Karpas-422 (cell line): ENCODE data around the gene RSPO4. TPM values are rescaled to one million over a fixed set of nuclear protein-coding genes. Genes with fewer than 3 reads are reported as not detected.

Experiments
- DNase-seq: peaks from one replicate; pipeline ENCODE4 v3.0.0-alpha.2; 2015
- H2AFZ ChIP-seq: fragments of 200-600 bp; sonication (generic); 2 replicates; pipeline ENCODE4 v1.6.1; 2014; ENCODE audit warnings: antibody characterized with exemption, low read length, mixed read lengths
- H3K27ac ChIP-seq: fragments of 200-600 bp; sonication (generic); 2 replicates; pipeline ENCODE4 v1.5.1; 2014; ENCODE audit warnings: mild to moderate bottlenecking, low read length, moderate library complexity
- H3K27me3 ChIP-seq: fragments of 200-600 bp; sonication (generic); 2 replicates; pipeline ENCODE4 v1.6.1; 2014; ENCODE audit warnings: low read length, mixed read lengths
- H3K36me3 ChIP-seq: fragments of 200-600 bp; sonication (generic); 2 replicates; pipeline ENCODE4 v1.6.1; 2014; ENCODE audit warnings: low read length, mixed read lengths; ENCODE audit not compliant: insufficient read depth
- H3K4me1 ChIP-seq: fragments of 200-600 bp; sonication (generic); 2 replicates; pipeline ENCODE4 v1.6.1; 2014; ENCODE audit warnings: mild to moderate bottlenecking, low read length, mixed read lengths
- H3K4me2 ChIP-seq: fragments of 200-600 bp; sonication (generic); 2 replicates; pipeline ENCODE4 v1.6.1; 2014; ENCODE audit warnings: low read length, low read depth, mild to moderate bottlenecking; ENCODE audit not compliant: poor library complexity, severe bottlenecking
- H3K4me3 ChIP-seq: fragments of 200-600 bp; sonication (generic); 2 replicates; pipeline ENCODE4 v1.5.1; 2014; ENCODE audit warnings: mild to moderate bottlenecking, antibody characterized with exemption, low read length, mixed read lengths
- H3K79me2 ChIP-seq: fragments of 200-600 bp; sonication (generic); 2 replicates; pipeline ENCODE4 v1.6.1; 2014; ENCODE audit warnings: mild to moderate bottlenecking, low read length, mixed read lengths
- H3K9ac ChIP-seq: fragments of 200-600 bp; sonication (generic); 2 replicates; pipeline ENCODE4 v1.6.0; 2014; ENCODE audit warnings: low read length
- H3K9me2 ChIP-seq: fragments of 200-600 bp; sonication (generic), shearing (Covaris generic); replicated peaks from 2 replicates; pipeline ENCODE4 v1.6.0; 2014; ENCODE audit warnings: mild to moderate bottlenecking, low read length, moderate library complexity; ENCODE audit not compliant: insufficient read depth
- H3K9me3 ChIP-seq: fragments of 300-700, 200-600 bp; sonication (generic); 2 replicates; pipeline ENCODE4 v1.6.1; 2014; ENCODE audit warnings: low read length, mixed read lengths
- H4K20me1 ChIP-seq: fragments of 200-600 bp; sonication (generic); 2 replicates; pipeline ENCODE4 v1.6.1; 2014; ENCODE audit warnings: mild to moderate bottlenecking, antibody characterized with exemption, low read length, low read depth; ENCODE audit not compliant: insufficient read depth
- total RNA-seq: library from RNA; depleted of rRNA; stranded (reverse); fragments of >200 nt; shearing (Covaris generic); gene quantifications from 2 replicates; pipeline ENCODE4 v1.2.3, GENCODE V29; 2014; ENCODE audit warnings: low replicate concordance

The RSPO4 gene
- total RNA-seq, 1 experiment from 2014 or later: not detected

DNA sequence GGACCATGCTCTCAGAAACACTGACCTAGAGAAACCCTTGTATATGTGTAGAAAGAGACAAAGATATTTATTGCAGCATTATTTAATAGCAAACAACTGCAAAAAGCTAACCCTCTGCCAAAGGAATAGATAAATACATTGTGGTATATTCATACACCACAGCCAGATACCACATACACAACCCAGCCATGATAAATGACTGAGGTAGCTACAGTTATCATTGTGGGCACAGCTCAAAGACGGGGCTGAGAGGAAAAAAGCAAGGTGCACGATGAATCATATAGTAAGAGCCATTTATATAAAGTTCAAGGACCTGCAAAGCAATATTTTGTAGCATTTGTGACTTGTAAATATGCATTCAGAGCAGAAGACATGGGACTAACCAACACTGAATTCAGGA, 30.8 kb downstream of the RSPO4 start:
- Histone ChIP-seq H3K9me3 (no peaks in the 10 kb centered on the region), H3K36me3 (no peaks in the 10 kb centered on the region), H3K4me1 (no peaks in the 10 kb centered on the region; the same call in 1 of the 2 replicates), H4K20me1 (no peaks in the 10 kb centered on the region), H3K4me2 (no peak overlapping the region), H3K27ac (no peak overlapping the region), H2AFZ (no peak overlapping the region), H3K9me2 (no peaks in the 10 kb centered on the region), H3K9ac (no peak overlapping the region), H3K27me3 (no peaks in the 10 kb centered on the region), H3K4me3 (no peak overlapping the region), H3K79me2 (no peaks in the 10 kb centered on the region)
- DNase-seq: no peak

DNA sequence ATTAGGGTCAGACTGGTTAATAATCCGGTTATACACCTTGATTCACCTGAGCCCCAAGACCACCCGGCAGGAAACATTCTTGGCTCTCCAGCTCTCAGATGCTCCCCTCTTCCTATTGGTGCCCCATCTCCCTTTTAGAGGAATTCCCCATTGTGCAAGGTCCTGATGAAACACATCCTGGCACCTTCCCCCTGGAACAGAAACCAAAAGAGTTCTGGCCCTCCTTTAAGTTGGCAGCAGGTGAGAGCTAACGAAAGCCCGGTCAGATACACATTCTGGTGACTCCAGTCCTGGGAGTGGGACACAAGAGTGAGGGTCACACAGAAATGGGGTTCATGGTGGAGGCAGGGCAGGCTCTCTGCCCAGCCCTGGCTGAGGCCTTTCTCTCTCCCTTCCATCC, 32.2 kb downstream of the RSPO4 start:
- H3K36me3 ChIP-seq: no peaks in the 10 kb centered on the region
- no peak overlapping the region for H3K4me2 ChIP-seq
- H4K20me1 ChIP-seq: no peaks in the 10 kb centered on the region
- no peak overlapping the region for H2AFZ ChIP-seq
- no peaks in the 10 kb centered on the region; the same call in 1 of the 2 replicates for H3K4me1 ChIP-seq
- no peak overlapping the region for H3K9ac ChIP-seq
- no peaks in the 10 kb centered on the region for H3K9me3 ChIP-seq
- H3K9me2 ChIP-seq: no peaks in the 10 kb centered on the region
- H3K27ac ChIP-seq: no peak overlapping the region
- H3K27me3 ChIP-seq: no peaks in the 10 kb centered on the region
- no peak for DNase-seq
- no peaks in the 10 kb centered on the region for H3K79me2 ChIP-seq
- H3K4me3 ChIP-seq: no peak overlapping the region

DNA sequence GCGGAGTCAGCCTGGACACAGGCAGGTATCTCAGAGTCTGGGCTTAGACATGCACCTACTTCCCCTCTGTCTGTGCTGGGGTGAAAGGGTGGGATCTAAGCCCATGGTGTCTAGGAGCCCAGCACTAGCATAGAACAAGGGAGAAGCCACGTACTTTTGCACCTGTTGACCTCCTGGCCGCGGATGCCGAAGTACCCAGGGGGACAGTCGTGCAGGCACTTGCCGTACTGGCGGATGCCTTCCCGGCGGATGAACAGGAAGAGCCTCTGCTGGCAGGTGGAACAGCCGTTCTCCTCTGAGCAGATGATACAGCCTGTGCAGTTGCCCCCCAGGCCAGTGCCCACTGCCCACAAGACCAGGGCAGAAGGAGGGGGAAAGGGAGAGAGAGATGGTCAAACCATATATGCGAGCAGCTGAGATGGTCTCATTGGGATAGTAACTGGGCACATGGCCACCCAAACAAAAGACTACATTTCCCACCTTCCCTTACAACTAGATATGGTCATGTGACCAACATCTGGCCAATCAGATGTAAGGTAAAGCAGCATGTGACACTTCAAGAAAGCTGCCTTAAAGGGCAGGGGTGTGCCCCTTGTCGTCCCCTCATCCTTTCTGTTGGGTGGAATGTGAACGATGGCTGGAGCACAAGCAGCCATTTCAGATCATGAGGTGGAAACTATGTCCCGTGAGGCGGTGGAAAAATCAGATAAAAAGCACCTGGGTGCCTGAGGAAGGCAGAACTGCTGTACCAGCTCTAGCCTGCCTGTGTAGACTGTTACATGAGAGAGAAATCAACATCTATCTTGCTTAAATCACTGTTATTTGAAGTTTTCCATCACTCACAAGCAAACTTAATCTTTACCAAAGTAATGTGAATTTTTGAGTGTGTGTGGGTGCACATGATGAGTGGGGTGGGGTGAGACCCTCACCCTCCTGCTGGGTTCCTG, 34.0 kb downstream of the RSPO4 start:
- Histone ChIP-seq H4K20me1 (no peaks in the 10 kb centered on the region), H3K36me3 (no peaks in the 10 kb centered on the region), H3K4me2 (no peak overlapping the region), H2AFZ (no peak overlapping the region), H3K9me3 (no peaks in the 10 kb centered on the region), H3K9ac (no peak overlapping the region), H3K79me2 (no peaks in the 10 kb centered on the region), H3K4me3 (no peak overlapping the region), H3K27ac (no peak overlapping the region), H3K27me3 (no peaks in the 10 kb centered on the region), H3K4me1 (no peaks in the 10 kb centered on the region), H3K9me2 (no peaks in the 10 kb centered on the region)
- DNase-seq: peak; percentile 81

DNA sequence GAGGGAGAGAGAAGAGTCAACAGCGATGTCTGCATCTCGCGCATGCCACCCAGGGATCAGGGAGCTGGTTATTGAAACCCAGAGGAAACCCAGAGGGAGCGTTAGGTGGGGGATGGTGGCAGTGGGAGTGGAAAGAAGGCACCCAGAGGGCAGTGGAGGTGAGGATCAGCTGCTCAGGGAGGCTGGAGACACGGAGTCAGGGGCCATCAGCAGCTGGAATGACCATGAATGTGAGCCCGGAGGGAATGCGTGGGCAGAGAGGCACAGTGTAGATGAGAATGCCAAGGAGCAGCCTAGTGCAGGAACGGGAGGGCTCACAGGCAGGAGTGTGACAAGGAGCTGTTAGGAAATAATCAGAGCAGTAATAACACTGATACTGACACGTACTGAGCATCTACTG, 36.2 kb downstream of the RSPO4 start:
- DNase-seq: no peak
- H3K79me2 ChIP-seq: no peaks in the 10 kb centered on the region
- no peaks in the 10 kb centered on the region for H3K36me3 ChIP-seq
- no peak overlapping the region for H3K27ac ChIP-seq
- H3K4me2 ChIP-seq: no peak overlapping the region
- no peak overlapping the region for H3K9ac ChIP-seq
- H2AFZ ChIP-seq: no peak overlapping the region
- no peaks in the 10 kb centered on the region for H3K9me2 ChIP-seq
- H3K9me3 ChIP-seq: no peaks in the 10 kb centered on the region
- no peak overlapping the region for H3K4me3 ChIP-seq
- no peaks in the 10 kb centered on the region for H3K4me1 ChIP-seq
- no peaks in the 10 kb centered on the region for H4K20me1 ChIP-seq
- no peaks in the 10 kb centered on the region for H3K27me3 ChIP-seq

DNA sequence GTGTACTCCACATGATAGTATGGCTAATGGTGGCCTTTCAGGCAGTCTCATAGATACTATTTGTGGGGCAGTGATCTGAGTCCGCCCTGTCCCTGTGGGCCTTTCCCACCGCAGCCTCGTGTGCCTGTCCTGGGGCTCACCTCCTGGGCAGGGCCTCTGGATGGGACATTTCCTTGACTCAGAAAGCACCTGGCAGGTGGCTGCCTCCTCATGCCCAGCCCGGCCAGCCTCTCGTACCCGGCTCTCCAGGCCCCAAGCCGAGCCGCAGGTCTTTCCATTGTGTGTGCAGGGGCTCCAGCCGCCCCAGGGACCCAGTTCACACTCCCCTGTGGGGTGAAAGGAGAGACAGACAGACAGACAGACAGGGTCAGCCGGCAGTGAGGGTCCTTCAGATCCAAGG, 38.3 kb downstream of the RSPO4 start:
- Histone ChIP-seq H3K4me3 (no peak overlapping the region), H3K9me3 (no peaks in the 10 kb centered on the region), H3K9ac (no peak overlapping the region), H3K27me3 (no peaks in the 10 kb centered on the region), H4K20me1 (no peaks in the 10 kb centered on the region), H2AFZ (no peak overlapping the region), H3K4me1 (no peaks in the 10 kb centered on the region), H3K27ac (no peak overlapping the region), H3K79me2 (no peaks in the 10 kb centered on the region), H3K9me2 (no peaks in the 10 kb centered on the region), H3K4me2 (no peak overlapping the region), H3K36me3 (no peaks in the 10 kb centered on the region)
- no peak for DNase-seq

DNA sequence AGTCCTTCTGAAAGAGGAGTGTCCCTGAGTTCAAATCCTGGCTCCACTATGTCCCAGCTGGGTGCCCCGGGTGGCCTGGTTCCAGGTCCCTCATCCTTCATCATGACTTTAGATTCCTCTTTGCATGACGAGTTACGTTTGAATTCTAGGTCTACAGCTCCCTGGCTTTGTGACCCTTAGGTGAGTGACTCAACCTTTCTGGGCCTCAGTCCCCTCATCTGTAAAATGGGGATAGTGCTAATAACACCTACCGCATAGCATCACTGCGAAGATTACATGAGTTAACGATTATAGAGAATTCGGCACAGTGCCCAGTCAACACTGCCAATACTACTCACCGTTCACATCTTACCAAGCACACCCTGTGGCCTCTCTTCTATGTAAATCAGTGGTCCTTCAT, 39.4 kb downstream of the RSPO4 start:
- Histone ChIP-seq H3K36me3 (no peaks in the 10 kb centered on the region), H3K9ac (no peak overlapping the region), H3K27ac (no peak overlapping the region), H3K9me3 (no peaks in the 10 kb centered on the region), H3K9me2 (no peaks in the 10 kb centered on the region), H3K79me2 (no peaks in the 10 kb centered on the region), H4K20me1 (no peaks in the 10 kb centered on the region), H2AFZ (no peak overlapping the region), H3K27me3 (no peaks in the 10 kb centered on the region), H3K4me2 (no peak overlapping the region), H3K4me1 (no peaks in the 10 kb centered on the region), H3K4me3 (no peak overlapping the region)
- DNase-seq: no peak

DNA sequence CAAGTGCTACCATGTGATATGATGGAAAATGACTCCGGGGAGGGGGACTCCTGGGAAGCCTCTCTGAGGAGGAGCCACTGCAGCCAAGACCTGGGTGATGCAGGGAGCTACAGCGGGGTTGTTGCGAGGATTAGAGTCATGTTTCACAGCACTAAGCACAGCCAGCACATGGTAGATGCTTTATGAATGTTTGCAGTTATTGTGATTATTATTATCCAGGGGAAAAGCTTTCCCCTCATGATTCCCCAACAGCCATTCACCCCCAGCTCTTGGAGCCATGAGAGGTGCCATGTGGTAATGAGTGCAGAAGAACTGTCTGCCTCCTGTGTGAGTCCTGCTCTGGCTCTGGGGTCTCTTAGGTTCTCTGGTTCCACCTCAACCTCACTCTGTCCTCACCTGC, 39.9 kb downstream of the RSPO4 start:
- no peaks in the 10 kb centered on the region for H3K9me2 ChIP-seq
- H3K4me1 ChIP-seq: no peaks in the 10 kb centered on the region
- no peak overlapping the region for H3K9ac ChIP-seq
- no peaks in the 10 kb centered on the region for H3K79me2 ChIP-seq
- H2AFZ ChIP-seq: no peak overlapping the region
- H3K9me3 ChIP-seq: no peaks in the 10 kb centered on the region
- no peaks in the 10 kb centered on the region for H4K20me1 ChIP-seq
- H3K4me3 ChIP-seq: no peak overlapping the region
- H3K4me2 ChIP-seq: no peak overlapping the region
- no peaks in the 10 kb centered on the region for H3K36me3 ChIP-seq
- no peak for DNase-seq
- H3K27me3 ChIP-seq: no peaks in the 10 kb centered on the region
- no peak overlapping the region for H3K27ac ChIP-seq

DNA sequence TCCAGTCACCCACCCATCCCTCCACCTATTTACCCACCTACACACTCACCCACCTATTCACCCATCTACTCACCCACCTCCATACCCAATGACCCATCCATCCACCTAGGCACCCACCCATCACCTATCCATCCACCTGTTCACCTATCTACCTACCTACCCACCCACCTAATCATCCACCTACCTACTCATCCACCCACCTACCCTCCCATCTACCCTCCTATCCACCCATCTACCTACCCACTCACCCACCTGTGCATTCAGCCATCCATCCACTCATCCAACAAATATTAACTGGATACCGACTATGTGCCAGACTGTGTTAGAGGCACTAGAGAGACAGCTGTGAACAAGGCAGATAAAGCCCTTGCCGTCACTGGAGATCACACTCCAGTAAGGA, 40.3 kb downstream of the RSPO4 start:
- Histone ChIP-seq H3K4me2 (no peak overlapping the region), H3K9me3 (no peaks in the 10 kb centered on the region), H3K4me3 (no peak overlapping the region), H3K79me2 (no peaks in the 10 kb centered on the region), H4K20me1 (no peaks in the 10 kb centered on the region), H2AFZ (no peak overlapping the region), H3K27me3 (no peaks in the 10 kb centered on the region), H3K9ac (no peak overlapping the region), H3K27ac (no peak overlapping the region), H3K9me2 (no peaks in the 10 kb centered on the region), H3K36me3 (no peaks in the 10 kb centered on the region), H3K4me1 (no peaks in the 10 kb centered on the region)
- DNase-seq: no peak
